ENCODE data around the gene F2RL1. TPM values are rescaled to one million over a fixed set of nuclear protein-coding genes. Genes with fewer than 3 reads are reported as not detected.

The F2RL1 gene
- total and polyA plus RNA-seq, 2 of the 13 experiments (the other 11 are each of a cell fraction or from before 2014, with no cell fraction given): 9.9 to 23.0 TPM

DNA sequence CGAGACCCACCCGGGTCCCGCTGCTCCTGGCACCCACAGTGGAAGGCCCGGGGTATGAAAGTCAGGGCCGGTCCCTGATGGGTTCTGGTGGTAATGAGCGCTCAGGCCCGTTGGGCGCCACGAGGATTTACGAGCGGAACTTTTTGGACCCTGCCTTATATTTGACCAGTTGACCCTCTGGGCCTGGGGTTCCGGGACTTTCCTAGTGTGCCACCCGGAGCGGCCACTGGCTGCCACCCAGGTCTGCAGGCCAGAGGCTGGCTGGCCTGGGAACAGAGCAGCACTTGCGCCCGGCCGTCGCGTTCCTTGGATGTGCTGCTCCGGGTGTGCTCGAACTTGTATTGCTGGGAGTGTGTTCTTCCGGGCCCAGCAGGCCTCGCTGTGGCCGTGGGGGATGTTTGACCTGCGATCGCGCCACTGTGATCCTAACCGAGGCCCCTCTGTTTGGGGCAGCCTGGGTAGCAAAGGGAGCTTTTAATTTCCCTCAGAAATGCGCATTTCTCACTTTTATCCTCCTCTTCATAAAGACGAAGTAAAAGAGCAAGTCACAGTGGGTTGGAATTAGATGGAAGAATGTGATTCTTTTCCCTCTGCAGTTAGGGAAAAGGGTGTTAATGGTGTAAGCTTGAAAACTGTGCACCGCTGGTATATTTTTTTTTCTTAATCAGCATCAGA, 1.2 kb downstream of the F2RL1 start (continued):
- TF ChIP-seq ZNF180 (CRISPR knock-in tag; IDR thresholded peaks at IDR 0.05; ENCODE audit: borderline replicate concordance, low read depth): no peak
- no peak for TF ChIP-seq ZNF232 (CRISPR knock-in tag; IDR thresholded peaks at IDR 0.05; ENCODE audit: borderline replicate concordance)
- no peak for TF ChIP-seq SIN3B (IDR thresholded peaks at IDR 0.05; ENCODE audit: low read length)
- TF ChIP-seq CREM (IDR thresholded peaks at IDR 0.05): no peak
- no peak for TF ChIP-seq CREM (CRISPR knock-in tag; IDR thresholded peaks at IDR 0.05)
- TF ChIP-seq ATF1 (CRISPR knock-in tag; IDR thresholded peaks at IDR 0.05): no peak
- no peak for TF ChIP-seq ZNF678 (CRISPR knock-in tag; IDR thresholded peaks at IDR 0.05)
- TF ChIP-seq, protein P1, sequence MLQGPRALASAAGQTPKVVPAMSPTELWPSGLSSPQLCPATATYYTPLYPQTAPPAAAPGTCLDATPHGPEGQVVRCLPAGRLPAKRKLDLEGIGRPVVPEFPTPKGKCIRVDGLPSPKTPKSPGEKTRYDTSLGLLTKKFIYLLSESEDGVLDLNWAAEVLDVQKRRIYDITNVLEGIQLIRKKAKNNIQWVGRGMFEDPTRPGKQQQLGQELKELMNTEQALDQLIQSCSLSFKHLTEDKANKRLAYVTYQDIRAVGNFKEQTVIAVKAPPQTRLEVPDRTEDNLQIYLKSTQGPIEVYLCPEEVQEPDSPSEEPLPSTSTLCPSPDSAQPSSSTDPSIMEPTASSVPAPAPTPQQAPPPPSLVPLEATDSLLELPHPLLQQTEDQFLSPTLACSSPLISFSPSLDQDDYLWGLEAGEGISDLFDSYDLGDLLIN (CRISPR knock-in tag; IDR thresholded peaks at IDR 0.05; ENCODE audit: borderline replicate concordance): no peak
- TF ChIP-seq ZNF124 (CRISPR knock-in tag; IDR thresholded peaks at IDR 0.05): no peak
- no peak for TF ChIP-seq ZBTB8A (CRISPR knock-in tag; IDR thresholded peaks at IDR 0.05; ENCODE audit: borderline replicate concordance, low read depth)
- TF ChIP-seq PPARG (CRISPR knock-in tag; conservative IDR thresholded peaks at IDR 0.05): no peak
- TF ChIP-seq BRD4 (CRISPR knock-in tag; IDR thresholded peaks at IDR 0.05): no peak
- no peak for TF ChIP-seq ZNF615 (CRISPR knock-in tag; IDR thresholded peaks at IDR 0.05; ENCODE audit: borderline replicate concordance)
- no peak for TF ChIP-seq MED8 (CRISPR knock-in tag; IDR thresholded peaks at IDR 0.05; ENCODE audit: insufficient replicate concordance)
- no peak for TF ChIP-seq ZBTB20 (CRISPR knock-in tag; IDR thresholded peaks at IDR 0.05; ENCODE audit: borderline replicate concordance, low read depth)
- TF ChIP-seq MTF2 (CRISPR knock-in tag; IDR thresholded peaks at IDR 0.05; ENCODE audit: borderline replicate concordance): no peak
- TF ChIP-seq, protein P2, sequence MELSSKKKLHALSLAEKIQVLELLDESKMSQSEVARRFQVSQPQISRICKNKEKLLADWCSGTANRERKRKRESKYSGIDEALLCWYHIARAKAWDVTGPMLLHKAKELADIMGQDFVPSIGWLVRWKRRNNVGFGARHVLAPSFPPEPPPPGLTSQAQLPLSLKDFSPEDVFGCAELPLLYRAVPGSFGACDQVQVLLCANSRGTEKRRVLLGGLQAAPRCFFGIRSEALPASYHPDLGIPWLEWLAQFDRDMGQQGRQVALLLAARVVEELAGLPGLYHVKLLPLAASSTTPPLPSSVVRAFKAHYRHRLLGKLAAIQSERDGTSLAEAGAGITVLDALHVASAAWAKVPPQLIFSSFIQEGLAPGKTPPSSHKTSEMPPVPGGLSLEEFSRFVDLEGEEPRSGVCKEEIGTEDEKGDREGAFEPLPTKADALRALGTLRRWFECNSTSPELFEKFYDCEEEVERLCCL (CRISPR knock-in tag; IDR thresholded peaks at IDR 0.05; ENCODE audit: borderline replicate concordance): no peak
- no peak for TF ChIP-seq ZNF513 (CRISPR knock-in tag; conservative IDR thresholded peaks at IDR 0.05)
- TF ChIP-seq HBP1 (CRISPR knock-in tag; IDR thresholded peaks at IDR 0.05; ENCODE audit: low read depth): no peak
- no peak for TF ChIP-seq ZNF670 (CRISPR knock-in tag; IDR thresholded peaks at IDR 0.05; ENCODE audit: borderline replicate concordance)
- TF ChIP-seq ZFP36L1 (CRISPR knock-in tag; IDR thresholded peaks at IDR 0.05): no peak
- TF ChIP-seq ZNF530 (CRISPR knock-in tag; IDR thresholded peaks at IDR 0.05; ENCODE audit: low read depth): no peak
- TF ChIP-seq HOXD1 (CRISPR knock-in tag; IDR thresholded peaks at IDR 0.05): no peak
- no peak for TF ChIP-seq NR3C1 (CRISPR knock-in tag; IDR thresholded peaks at IDR 0.05)

All from HepG2 (cell line).